NB4 (cell line): ENCODE results near the gene NELL1.

Experiments
- DNase-seq: peaks from one replicate; pipeline ENCODE4 v3.0.0; 2010; ENCODE audit warnings: low read depth
- H3K4me3 ChIP-seq: one replicate; pipeline ENCODE4 v1.5.1; 2011; ENCODE audit warnings: mild to moderate bottlenecking, low read depth, low read length, moderate library complexity
- MYC ChIP-seq: IDR thresholded peaks from 2 replicates; pipeline ENCODE4 v1.6.1; 2011; ENCODE audit warnings: low read depth, low read length
- POLR2A ChIP-seq: IDR thresholded peaks from 2 replicates; pipeline ENCODE4 v1.6.1; 2011; ENCODE audit warnings: mild to moderate bottlenecking; ENCODE audit not compliant: insufficient read length; ENCODE audit errors: extremely low read depth
- TF ChIP-seq, protein P1 (sequence below): IDR thresholded peaks from one replicate; pipeline ENCODE4 v1.5.1; 2012; ENCODE audit warnings: low read depth, low read length
- TF ChIP-seq, protein P2 (sequence below): IDR thresholded peaks from 2 replicates; pipeline ENCODE4 v1.6.1; 2011; ENCODE audit warnings: low read depth, low read length

Gene NELL1

GRCh38 chr11:20881328-20882079, 212.1 kb downstream of the NELL1 start:
- no peak for DNase-seq
- TF ChIP-seq, protein P1, sequence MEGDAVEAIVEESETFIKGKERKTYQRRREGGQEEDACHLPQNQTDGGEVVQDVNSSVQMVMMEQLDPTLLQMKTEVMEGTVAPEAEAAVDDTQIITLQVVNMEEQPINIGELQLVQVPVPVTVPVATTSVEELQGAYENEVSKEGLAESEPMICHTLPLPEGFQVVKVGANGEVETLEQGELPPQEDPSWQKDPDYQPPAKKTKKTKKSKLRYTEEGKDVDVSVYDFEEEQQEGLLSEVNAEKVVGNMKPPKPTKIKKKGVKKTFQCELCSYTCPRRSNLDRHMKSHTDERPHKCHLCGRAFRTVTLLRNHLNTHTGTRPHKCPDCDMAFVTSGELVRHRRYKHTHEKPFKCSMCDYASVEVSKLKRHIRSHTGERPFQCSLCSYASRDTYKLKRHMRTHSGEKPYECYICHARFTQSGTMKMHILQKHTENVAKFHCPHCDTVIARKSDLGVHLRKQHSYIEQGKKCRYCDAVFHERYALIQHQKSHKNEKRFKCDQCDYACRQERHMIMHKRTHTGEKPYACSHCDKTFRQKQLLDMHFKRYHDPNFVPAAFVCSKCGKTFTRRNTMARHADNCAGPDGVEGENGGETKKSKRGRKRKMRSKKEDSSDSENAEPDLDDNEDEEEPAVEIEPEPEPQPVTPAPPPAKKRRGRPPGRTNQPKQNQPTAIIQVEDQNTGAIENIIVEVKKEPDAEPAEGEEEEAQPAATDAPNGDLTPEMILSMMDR = no peak
- TF ChIP-seq, protein P2, sequence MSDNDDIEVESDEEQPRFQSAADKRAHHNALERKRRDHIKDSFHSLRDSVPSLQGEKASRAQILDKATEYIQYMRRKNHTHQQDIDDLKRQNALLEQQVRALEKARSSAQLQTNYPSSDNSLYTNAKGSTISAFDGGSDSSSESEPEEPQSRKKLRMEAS = no peak
- no peak for TF ChIP-seq MYC
- TF ChIP-seq POLR2A = no peak
- no peak overlapping the region for H3K4me3 ChIP-seq

DNA sequence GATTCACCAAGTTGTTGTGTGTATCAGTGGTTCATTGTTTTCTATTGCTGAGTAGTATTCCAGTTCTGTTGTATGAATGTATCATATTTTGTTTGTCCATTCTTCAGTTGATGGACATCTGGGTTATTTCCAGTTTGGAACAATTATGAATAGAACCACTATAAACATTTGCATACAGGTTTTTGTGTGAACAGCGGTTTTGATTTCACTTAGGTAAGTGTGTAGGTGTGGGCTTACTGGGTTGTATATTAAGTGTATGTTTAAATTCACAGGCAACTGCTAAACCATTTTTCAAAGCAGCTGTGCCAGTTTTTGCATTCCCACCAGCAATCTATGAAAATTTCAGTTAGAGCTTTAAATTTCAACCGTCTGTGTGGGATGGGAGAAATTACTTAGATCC, 217.8 kb downstream of the NELL1 start:
- TF ChIP-seq, protein P1 = no peak
- TF ChIP-seq POLR2A (no peak), MYC (no peak)
- TF ChIP-seq, protein P2 = no peak
- no peak overlapping the region for H3K4me3 ChIP-seq
- no peak for DNase-seq

- no peak for DNase-seq
- TF ChIP-seq, protein P1 = no peak
- TF ChIP-seq MYC (no peak), POLR2A (no peak)
- TF ChIP-seq, protein P2 = no peak
- no peak overlapping the region for H3K4me3 ChIP-seq
These were observed 224.9 kb downstream of the NELL1 start for GRCh38 chr11:20894296-20894695.

DNA sequence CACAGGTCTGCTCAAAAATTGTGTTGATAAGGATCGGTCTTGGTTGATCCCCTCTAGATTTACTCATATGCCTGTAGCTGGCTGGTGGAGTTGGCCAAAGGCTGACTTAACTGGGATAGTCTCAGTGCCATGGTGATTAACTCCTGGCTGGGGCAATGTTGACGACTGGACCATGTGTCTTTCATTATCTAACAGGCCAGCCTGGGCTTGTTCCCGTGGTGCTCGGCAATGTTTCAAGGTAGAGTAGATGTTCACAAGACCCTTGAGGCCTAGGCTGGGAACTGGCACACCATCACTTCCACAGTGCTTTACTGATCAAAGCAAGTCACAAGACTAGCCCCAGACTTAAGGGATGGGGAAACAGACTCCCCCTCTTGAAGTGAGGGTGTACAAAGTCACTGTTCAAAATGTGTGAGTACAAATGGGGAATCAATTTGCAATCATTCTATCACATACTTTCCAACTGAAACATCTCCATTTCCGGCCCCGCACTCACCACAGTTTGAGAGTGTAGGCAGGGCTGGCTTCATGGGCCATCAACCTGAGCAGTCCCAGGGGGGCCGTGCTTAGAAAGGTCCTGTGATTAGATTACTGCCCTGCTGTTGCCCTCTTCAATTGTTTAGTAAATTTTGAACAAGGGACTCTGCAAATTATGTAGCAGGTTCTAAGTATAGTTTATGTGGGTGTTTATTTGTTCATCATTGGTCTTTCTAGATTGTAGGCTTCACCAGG, 240.8 kb downstream of the NELL1 start:
- TF ChIP-seq MYC = no peak
- TF ChIP-seq, protein P2 = no peak
- no peak for TF ChIP-seq POLR2A
- TF ChIP-seq, protein P1 = no peak
- DNase-seq = no peak
- H3K4me3 ChIP-seq = no peak overlapping the region

GRCh38 chr11:20910733-20911132, 241.3 kb downstream of the NELL1 start:
- no peak overlapping the region for H3K4me3 ChIP-seq
- TF ChIP-seq, protein P2 = no peak
- no peak for TF ChIP-seq POLR2A
- TF ChIP-seq, protein P1 = no peak
- no peak for TF ChIP-seq MYC
- no peak for DNase-seq
